ENCODE measurements around the gene TSPEAR. TPM values are rescaled to one million over a fixed set of nuclear protein-coding genes. Genes with fewer than 3 reads are reported as not detected.

Gene TSPEAR
- total and polyA plus RNA-seq, 2 donors (not counting 1 experiment from before 2014, with no cell fraction given), result not detected

GRCh38 chr21:44522753-44523204, 188.6 kb downstream of the TSPEAR start:
- 88% methylated on average over 1 of the region's 1 CpG for WGBS (ENCODE audit: insufficient coverage)
- ATAC-seq (ENCODE audit: low read depth), result no peak
- H3K27ac ChIP-seq (ENCODE audit: low read length in 2 of 2), result no peak overlapping the region
- no peak overlapping the region for H2AFZ ChIP-seq (ENCODE audit: insufficient read depth, low read depth, low read length, poor library complexity, severe bottlenecking)
- H4K20me1 ChIP-seq (ENCODE audit: control insufficient read depth, insufficient read depth, low read length, poor library complexity, severe bottlenecking), result no peaks in the 10 kb centered on the region
- peaks cover 0 to 5% (median 0%) of the 10 kb centered on the region in 4 experiments for H3K27me3 ChIP-seq (replicated peaks in 1 of 4; ENCODE audit: control extremely low read depth in 1 of 4, control insufficient read depth in 3 of 4, insufficient read depth in 4 of 4, low read length in 3 of 4)
- no peak overlapping the region for H3K4me2 ChIP-seq (replicated peaks; ENCODE audit: low read depth, low read length, poor library complexity, severe bottlenecking)
- H3K4me3 ChIP-seq (ENCODE audit: control extremely low read depth in 1 of 5, extremely low read depth in 1 of 5, insufficient read depth in 1 of 5, low read depth in 2 of 5, low read length in 4 of 5), result no peak overlapping the region
- H3K9ac ChIP-seq (ENCODE audit: low read length), result no peak overlapping the region
- Mint-ChIP-seq H3K27ac (no peak overlapping the region), H3K27me3 (peaks cover 4% of the 10 kb centered on the region), H3K9me3 (ENCODE audit: insufficient read depth) (no peaks in the 10 kb centered on the region), H3K4me3 (no peak overlapping the region), H3K4me1 (no peaks in the 10 kb centered on the region)
- POLR2A ChIA-PET, result no interaction called here
- H3K79me2 ChIP-seq (ENCODE audit: control insufficient read depth, insufficient read depth, low read length), result no peaks in the 10 kb centered on the region
- no peaks in the 10 kb centered on the region for H3K4me1 ChIP-seq (ENCODE audit: control insufficient read depth in 2 of 2, insufficient read depth in 2 of 2, low read length in 2 of 2)
- CTCF ChIA-PET, result no interaction called here
- intact Hi-C loops (cut with micrococcal nuclease), result no loop called here
- no peaks in the 10 kb centered on the region for H3K36me3 ChIP-seq (replicated peaks in 1 of 2; ENCODE audit: control extremely low read depth in 1 of 2, control insufficient read depth in 1 of 2, extremely low read depth in 1 of 2, insufficient read depth in 2 of 2, low read length in 1 of 2)
- no peaks in the 10 kb centered on the region for H3K9me3 ChIP-seq (ENCODE audit: control extremely low read depth in 1 of 3, control insufficient read depth in 2 of 3, insufficient read depth in 1 of 3, low read length in 2 of 3)
- TF ChIP-seq CTCF (IDR thresholded peaks at IDR 0.05) (no peak), EZH2 (IDR thresholded peaks at IDR 0.05; ENCODE audit: borderline replicate concordance, insufficient read depth, low read depth, low read length, poor library complexity, severe bottlenecking) (no peak)
- no peak for DNase-seq

GRCh38 chr21:44521928-44522752, 189.2 kb downstream of the TSPEAR start:
- TF ChIP-seq CTCF (IDR thresholded peaks at IDR 0.05) (no peak), EZH2 (IDR thresholded peaks at IDR 0.05; ENCODE audit: borderline replicate concordance, insufficient read depth, low read depth, low read length, poor library complexity, severe bottlenecking) (no peak)
- DNase-seq (no peak), ATAC-seq (ENCODE audit: low read depth) (no peak)
- Histone ChIP-seq H3K4me3 (ENCODE audit: control extremely low read depth in 1 of 5, extremely low read depth in 1 of 5, insufficient read depth in 1 of 5, low read depth in 2 of 5, low read length in 4 of 5) (no peak overlapping the region), H4K20me1 (ENCODE audit: control insufficient read depth, insufficient read depth, low read length, poor library complexity, severe bottlenecking) (no peaks in the 10 kb centered on the region), H3K27ac (ENCODE audit: low read length in 2 of 2) (no peak overlapping the region), H3K4me1 (ENCODE audit: control insufficient read depth in 2 of 2, insufficient read depth in 2 of 2, low read length in 2 of 2) (no peaks in the 10 kb centered on the region), H3K9ac (ENCODE audit: low read length) (no peak overlapping the region), H2AFZ (ENCODE audit: insufficient read depth, low read depth, low read length, poor library complexity, severe bottlenecking) (no peak overlapping the region), H3K27me3 (replicated peaks in 1 of 4; ENCODE audit: control extremely low read depth in 1 of 4, control insufficient read depth in 3 of 4, insufficient read depth in 4 of 4, low read length in 3 of 4) (peaks cover 0 to 5% (median 0%) of the 10 kb centered on the region in 4 experiments), H3K9me3 (ENCODE audit: control extremely low read depth in 1 of 3, control insufficient read depth in 2 of 3, insufficient read depth in 1 of 3, low read length in 2 of 3) (peaks cover 0 to 5% (median 0%) of the 10 kb centered on the region in 3 donors), H3K79me2 (ENCODE audit: control insufficient read depth, insufficient read depth, low read length) (no peaks in the 10 kb centered on the region), H3K4me2 (replicated peaks; ENCODE audit: low read depth, low read length, poor library complexity, severe bottlenecking) (no peak overlapping the region), H3K36me3 (replicated peaks in 1 of 2; ENCODE audit: control extremely low read depth in 1 of 2, control insufficient read depth in 1 of 2, extremely low read depth in 1 of 2, insufficient read depth in 2 of 2, low read length in 1 of 2) (no peaks in the 10 kb centered on the region)
- Mint-ChIP-seq H3K27me3 (peaks cover 4% of the 10 kb centered on the region), H3K4me3 (no peak overlapping the region), H3K4me1 (no peaks in the 10 kb centered on the region), H3K27ac (no peak overlapping the region), H3K9me3 (ENCODE audit: insufficient read depth) (no peaks in the 10 kb centered on the region)
- 94% methylated on average over 29 of the region's 33 CpGs for WGBS (ENCODE audit: insufficient coverage)
- intact Hi-C loops (cut with micrococcal nuclease), result no loop called here
- ChIA-PET POLR2A (no interaction called here), CTCF (no interaction called here)

All from B cell (primary cell).